PC-9 (cell line): ENCODE data around the gene GAS7.

Experiments used
- CTCF ChIP-seq: fragments of 200-600 bp; sonication (generic); conservative IDR thresholded peaks from 2 replicates; pipeline ENCODE4 v1.6.1; 2017; ENCODE audit warnings: mixed run types, antibody characterized with exemption, mild to moderate bottlenecking, moderate library complexity
- EZH2 ChIP-seq: fragments of 200-600 bp; sonication (generic); IDR thresholded peaks from 2 replicates; pipeline ENCODE4 v1.8.0; 2017; ENCODE audit warnings: antibody characterized with exemption, low read depth

- TF ChIP-seq EZH2 (no peak), CTCF (no peak)
These were observed 218.9 kb downstream of the GAS7 start for GRCh38 chr17:9979463-9979995.
